HG03354 (cell line): ENCODE results near the gene ARGLU1.

ENCODE experiments used
- ATAC-seq: cut with Tn5 transposase; IDR thresholded peaks from one replicate; pipeline ENCODE4 v1.9.1; 2021; ENCODE audit warnings: mild to moderate bottlenecking; ENCODE audit not compliant: unreplicated experiment, poor library complexity, severe bottlenecking

ARGLU1 gene

DNA sequence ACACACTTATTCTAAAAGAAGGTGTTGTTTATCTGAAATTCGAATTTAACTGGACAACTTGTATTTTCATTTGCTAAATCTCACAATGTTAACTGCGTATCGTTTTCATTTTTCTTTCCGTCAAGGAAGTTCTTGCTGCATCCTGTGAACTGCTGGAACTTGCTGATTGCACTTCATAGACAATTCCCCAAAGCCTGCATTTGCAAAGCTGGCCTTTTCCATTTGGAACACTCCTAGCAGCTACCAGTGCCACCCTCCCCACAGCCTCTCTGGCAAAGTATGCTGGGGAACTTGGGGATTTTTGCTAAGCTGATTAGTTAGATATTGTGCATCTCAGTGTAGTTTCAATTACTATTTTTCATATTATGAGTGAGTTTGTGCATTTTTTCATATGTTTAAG is 20.4 kb upstream of the ARGLU1 start:
- no peak for ATAC-seq

DNA sequence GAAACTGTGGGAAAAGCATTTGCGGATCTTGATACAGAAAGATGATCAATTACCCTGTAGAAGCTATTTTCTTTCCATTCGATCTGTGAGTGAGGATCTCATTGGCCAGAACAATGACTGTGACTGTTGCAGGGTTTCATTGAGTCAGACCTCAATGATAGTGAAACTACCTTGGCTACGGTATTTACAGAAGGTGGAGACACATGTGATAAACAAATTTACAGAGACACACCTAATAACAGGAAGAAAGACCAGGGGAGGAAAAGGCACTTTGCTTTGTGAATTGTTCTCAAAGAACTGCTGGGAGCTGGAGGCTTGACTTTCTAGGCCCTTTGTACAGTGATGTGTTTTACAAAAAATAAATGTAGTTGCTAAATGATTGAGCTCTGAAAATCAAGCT is 19.9 kb upstream of the ARGLU1 start:
- no peak for ATAC-seq

DNA sequence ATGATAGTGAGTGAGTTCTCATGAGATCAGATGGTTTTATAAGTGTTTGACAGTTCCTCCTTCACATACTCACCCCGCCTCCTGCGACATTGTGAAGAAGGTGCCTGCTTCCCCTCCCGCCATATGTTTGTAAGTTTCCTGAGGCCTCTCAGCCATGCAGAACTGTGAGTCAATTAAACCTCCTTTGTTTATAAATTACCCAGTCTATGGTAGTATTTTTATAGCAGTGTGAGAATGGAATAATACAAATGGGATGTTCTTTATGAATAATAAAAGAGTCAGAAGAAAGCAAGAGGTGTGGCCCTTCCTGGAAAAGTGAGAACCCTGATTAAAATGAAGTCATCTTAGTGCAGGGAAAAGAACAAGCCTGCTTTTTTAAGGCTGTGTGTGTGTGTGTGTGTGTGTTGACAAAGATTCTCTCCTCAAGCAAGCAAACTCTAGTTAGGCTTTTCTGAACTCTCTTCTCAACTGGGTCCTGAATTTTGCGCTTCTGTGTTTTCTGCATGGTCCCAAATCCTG is 18.8 kb upstream of the ARGLU1 start:
- ATAC-seq: no peak

DNA sequence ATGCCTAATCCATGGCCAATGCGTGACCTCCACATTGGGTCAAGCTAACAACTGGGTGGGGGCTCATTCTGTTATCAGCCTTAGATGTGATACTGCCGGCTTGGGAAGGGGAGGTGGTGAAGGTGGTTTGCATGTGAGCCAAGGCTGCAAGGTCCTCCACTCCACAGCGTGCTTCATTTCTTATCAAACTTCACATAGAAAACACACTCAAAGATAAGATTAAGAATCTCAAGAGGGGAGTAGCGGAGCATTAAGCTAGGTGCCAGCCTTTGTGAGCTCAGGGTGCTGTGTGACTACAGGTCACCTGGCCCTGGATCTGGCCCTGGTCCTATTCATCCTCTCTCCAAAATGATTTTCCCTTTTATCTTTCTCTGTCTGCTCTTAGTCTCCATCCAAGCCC is 13.3 kb upstream of the ARGLU1 start:
- no peak for ATAC-seq

DNA sequence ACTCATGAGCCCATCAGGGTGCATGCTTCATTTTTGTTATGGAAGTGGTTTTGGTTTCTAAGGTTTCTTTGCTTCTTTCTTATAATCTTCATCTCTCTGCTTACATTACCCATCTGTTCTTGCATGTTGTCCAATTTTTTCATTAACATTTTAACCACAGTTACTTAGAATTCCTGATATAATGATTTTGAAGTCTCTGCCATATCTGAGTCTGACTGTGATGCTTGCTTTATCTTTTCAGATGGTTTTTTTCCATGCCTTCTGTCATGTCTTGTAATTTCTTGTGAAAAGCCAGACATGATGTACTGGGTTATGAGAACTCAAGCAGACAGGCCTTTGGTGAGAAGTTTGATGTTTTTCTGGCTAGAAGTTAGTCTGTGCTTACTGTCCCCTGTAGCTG is 8.0 kb upstream of the ARGLU1 start:
- ATAC-seq: no peak

DNA sequence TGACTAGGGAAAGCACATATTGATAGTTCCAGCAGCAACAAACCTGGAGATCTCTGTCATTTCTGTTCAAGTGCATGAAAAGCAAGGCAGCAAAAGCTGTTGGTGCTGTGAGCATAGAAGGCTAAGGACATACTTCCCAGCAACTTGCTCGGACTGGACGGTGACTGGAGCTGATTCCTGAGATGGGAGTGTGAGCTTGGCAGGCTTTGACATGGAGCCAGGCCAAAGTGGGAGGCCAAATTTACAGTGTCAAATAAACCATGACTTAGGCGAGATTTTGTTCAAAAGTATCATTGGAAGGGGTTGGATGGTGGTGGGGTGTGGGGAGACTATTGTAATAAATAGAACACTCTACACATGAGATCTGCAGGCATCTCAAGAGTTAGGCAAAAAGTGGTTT is 5.9 kb upstream of the ARGLU1 start:
- ATAC-seq: no peak

DNA sequence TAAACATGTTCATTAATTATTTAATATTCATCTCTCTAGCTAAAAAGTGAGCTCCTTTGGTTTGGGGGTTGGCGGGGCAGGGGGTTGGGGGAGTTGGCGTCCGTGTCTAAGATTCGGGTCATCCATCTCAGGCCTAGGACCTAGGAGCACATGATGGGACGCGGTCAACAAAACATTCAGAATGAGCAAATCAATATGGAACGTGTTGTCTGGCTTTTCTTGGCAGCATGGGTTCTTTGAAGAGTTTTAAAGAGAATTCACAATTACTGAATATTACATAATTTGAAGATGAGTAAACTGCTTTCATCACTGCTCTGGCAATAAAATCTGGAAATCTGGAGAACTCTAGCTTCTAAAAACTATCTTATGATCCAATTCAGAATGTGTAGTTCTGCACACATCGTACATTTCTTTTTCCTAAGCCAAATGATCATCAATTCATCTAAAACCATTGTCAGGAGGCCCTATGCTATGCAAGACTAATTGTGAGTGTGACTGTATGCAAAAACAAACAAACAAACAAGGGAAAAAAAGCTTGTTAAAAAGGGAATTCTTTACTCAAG is 5.4 kb upstream of the ARGLU1 start:
- ATAC-seq: no peak

DNA sequence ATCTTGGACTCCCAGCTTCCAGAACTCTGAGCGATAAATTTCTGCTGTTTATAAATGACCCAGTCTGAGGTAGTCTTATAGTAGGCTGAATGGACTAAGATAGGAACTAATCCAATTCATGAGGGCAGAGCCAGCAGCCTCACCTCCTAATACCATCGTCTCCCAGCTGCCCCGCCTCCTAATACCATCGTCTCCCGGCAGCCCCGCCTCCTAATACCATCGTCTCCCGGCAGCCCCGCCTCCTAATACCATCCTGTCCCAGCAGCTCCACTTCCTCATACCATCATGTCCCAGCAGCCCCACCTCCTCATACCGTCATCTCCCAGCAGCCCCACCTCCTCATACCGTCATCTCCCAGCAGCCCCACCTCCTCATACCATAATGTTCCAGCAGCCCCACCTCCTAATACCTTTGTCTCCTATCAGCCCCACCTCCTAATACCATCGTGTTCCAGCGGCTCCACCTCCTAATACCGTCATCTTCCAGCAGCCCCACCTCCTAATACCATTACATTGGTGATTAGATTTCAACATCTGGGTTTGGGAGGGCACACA is 2.4 kb upstream of the ARGLU1 start:
- no peak for ATAC-seq

DNA sequence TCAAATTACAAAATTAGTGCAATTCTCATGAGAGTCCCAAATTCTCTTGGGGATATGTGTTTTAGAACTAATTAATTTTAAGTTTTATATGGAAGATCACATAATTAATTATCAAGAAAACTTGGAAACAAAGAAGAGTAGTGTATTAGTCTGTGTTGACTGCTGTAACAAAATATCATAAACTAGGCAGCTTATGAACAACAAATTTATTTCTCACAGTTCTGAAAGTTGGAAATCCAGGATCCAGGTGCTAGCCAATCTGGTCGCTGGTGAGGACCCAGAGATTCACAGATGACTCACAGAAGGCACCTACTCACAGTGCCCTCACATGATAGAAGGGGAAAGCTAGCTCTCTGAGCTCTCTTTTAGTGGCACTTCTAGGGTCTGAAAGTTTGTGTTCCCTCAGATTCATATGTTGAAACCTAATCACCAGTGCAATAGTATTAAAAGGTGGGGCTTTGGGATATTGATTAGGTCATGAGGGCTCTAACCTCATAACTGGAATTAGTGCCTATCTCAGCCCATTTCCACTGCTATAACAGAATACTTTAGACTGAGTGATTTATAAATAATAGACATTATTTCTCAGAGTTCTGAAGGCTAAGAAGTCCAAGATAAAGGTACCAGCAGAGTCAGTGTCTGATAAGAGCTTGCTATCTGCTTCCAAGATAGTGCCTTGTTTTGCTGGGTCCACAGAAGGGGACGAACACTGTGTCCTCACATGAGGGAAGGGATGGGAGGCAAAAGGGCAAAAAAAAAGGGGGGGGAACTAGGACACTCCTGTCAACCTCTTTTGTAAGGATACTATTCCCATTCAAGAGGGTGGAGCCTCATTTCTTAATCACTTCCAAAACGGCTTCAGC is 1.5 kb upstream of the ARGLU1 start:
- ATAC-seq: no peak

DNA sequence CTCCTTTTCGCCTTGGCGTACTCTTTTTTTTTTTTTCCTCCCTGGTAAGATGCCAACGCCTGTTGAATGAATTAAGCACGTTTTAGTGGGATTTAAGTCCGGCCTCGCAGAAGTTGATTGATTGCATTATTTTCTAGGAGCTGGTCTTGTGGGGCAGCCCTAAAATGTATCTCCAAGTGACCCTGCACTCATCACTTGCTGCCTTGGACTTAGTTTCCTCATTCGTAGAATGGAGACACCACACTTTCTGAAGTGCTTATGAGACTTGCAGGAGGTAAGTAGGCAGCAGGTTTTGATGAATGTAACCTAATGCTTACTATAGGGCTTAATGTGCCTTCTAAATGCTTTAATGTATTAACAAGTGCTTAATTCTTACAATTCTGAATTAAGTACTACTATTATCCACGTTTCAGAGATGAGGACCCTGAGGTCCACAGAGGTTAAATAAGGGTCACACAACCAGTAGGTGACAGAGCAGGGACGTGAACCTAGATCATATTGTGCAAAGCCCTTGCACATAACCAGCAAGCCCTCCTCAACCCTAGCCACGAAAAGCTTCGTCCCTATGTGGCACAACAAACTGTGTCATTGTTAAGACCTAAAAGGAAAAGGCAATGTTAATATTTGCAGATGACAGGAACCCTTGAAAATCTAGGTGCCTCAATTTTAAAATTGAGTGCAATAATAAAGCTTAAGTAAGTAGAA is 514 bp upstream of the ARGLU1 start:
- peak; percentile 37 for ATAC-seq

DNA sequence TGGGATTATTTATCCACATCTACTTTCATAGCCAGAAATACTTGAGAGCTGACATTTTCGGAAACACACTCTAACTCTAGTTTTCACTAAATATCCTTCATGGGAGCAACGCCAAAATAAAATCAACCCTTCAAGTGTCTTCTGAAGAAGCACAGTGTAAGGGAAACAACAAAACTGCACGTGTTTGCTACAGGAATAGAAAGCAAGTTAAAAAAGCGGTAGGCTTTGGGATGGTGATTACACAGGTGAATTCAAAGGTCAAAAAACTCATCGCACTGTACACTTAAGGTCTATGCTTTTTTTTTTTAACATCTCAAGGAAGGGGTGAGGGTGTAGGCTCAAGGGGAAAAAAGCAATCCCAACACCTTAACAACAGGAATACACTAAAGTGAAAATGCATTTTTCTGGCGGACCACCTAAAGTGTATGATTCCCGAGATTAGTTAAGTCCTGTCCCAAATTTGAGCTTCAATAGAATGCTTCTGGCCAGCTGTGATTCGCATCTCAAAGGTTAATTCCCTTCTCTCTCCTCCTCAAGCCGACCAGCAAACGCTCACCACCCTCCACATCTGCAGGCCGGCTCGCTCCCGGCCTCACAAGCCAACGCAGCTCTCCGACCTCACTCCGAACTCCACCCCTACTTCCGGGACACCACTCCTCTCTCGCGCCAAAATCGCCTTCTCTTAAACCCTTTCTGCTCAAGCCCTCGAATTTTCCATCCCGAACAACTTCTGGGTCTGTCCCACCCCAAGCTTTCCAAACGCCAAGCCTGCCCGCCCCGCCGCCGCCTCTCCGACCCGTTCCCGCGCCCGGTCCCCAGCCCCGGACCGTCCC is 1.1 kb downstream of the ARGLU1 start:
- peak; percentile 57 for ATAC-seq

DNA sequence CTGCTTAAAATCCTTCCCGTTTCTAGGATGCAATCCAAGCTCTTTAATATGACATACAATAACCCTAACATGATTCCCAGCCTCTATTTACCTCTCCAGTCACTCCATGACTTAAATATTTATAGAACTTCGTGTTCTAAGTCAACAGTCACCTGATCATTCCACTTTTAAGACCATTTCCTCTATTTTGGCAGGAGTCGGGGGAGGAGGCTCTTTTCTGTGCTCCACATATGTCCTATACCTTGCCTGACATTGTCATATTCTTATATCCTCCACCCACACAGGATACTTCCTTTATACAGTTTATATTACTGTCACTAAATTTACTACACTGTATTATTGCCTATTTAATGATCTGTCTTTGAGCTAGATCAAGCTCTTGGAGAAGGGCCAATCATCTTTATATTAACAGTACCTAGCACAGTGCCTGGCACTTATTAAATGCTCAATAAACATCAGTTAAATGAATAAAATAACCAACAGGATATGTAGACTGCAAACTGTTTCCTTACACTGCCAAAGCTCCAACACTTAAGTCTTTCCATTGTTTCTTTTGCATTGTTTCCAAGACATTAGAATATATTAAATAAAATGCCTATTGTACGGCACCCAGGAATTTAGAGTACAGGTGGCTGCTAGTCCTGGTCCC is 2.7 kb downstream of the ARGLU1 start:
- ATAC-seq: no peak

DNA sequence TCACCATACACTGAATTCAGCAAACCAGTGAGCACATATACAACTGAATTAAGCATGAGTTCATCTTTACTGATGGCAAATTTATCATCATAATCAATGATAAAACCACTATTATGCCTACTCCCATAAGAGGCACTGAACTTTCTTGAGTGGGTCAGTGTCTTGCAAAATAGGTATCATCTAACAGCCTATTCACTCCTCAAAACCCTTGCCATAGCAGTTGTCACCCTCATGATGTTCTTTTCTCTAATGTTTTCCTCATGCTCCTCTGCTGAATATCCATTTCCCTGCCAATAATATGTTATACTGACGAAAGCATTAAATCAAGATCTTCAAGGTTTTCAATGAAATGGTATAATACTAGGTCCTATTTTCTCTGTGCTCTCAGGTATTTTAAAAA is 5.6 kb downstream of the ARGLU1 start:
- no peak for ATAC-seq

DNA sequence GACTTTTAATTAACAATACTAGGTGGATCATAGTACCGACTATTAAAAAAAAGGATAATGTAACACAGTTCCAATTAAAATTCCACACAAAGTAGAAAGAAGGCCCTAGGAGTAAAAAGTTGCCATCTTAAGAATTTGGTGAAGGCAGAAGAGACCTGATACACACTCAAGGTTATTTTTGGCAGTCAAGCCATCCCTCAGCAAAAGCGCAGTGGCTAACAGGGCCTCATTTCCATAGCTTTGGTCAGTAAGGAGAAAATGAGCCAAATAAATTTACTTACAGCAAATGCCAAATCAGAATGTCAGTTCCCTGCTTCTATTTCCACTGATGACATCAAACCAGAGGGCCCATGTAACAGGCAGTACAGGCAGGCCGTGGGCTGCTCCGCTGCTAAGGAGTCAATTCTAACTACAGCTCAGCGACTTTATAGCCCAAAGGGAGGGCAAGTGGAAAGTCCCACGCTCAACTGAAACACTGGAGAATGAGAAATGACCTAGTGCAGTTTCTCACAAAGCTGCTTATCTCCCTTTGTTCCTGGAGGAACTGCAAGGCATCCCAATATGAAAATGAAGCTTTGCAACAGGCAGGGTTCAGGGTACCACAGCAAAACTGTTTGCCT is 6.3 kb downstream of the ARGLU1 start:
- ATAC-seq: peak; percentile 81

DNA sequence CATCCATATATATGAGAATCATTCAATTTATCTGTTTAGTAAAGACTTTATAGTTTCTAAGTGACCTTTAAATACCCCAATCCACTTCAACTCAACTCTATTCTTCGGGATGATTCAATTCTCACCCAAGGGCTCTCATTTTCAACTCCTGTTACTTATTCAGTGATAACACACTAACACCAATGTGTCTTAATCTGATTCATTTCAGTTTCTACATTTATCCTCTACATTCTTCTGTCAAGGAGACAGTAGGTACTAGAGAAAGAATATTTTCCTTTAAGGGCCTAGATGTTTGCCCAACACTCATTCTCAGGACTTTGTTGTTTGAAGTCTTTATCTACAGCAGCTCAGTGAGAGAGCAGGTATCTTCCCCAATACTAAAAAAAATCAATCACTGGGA is 7.1 kb downstream of the ARGLU1 start:
- no peak for ATAC-seq

DNA sequence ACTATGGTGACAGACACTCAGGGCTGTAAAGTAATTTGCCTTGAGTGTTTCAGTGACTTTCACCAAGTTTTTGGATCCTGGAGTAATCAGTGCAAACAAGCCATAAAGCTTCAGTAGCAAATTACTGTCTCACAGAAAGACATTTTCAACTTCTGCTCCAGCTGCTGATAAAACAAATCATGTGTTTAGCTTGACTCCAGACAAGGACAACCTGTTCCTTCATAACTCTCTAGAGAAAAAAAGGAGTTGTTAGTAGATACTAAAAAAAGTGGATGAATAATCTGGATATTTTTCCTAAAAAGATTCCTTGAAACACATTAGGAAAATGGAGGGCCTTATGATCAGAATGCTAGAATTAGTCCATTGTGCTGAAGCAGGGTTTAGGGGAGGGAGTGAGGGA is 9.4 kb downstream of the ARGLU1 start:
- no peak for ATAC-seq

DNA sequence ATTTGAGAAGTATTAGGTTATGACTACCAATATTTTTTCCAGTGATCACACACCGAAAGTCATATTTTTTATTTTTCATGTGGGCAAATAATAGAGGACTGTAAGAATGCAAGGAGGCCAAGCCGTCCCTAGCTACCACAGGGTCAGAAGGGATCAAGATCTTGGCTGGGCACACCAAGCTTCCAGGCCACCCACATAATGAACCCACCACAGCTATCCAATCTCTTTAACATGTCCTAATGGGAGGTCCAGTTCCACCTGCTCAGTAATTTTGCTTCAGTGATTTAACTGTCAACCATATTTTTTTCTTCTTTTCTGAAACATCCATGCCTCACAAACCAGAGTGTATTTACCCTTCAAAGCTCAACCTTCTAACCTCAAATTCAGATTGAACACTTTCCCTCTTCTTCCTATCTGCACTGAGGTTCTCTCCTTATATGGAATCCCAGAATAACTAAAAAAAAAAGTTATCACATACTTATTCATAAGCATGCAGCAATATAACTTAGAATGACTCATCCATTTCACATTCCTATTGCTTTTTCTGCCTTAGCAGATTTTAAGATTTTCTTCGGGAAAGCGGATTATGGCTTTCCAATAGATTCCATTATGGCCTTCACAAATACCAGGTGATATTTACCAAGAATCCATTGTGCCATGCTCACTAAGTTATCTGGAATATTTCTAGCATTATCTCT is 12.2 kb downstream of the ARGLU1 start:
- no peak for ATAC-seq

DNA sequence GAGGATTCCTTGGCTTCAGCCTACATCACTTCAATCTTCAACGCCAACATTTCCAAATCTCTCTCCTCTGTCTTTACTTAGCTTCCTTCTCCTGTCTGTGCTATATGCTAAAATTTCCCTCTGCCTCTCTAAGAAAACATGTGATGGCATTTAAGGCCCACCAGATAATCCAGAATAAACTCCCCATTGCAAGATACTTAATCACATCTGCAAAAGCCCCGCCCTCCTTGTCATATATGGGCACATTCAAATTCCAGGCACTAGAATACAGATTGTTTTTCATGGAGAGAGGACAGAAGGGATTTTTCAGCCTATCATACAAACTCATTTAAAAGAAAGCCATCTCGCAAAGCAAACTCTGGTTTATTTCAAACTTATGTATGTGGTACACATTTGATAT is 16.2 kb downstream of the ARGLU1 start:
- ATAC-seq: no peak
